GM21825 (cell line): ENCODE results near the gene CLEC11A.
"Not testable (repeated sequence)": the region's sequence is repeated elsewhere in the genome, so short reads cannot be mapped to it uniquely, and the experiment has no call there.

Experiments
- ATAC-seq: cut with Tn5 transposase; IDR thresholded peaks from one replicate; pipeline ENCODE4 v1.9.1; 2021; ENCODE audit warnings: mild to moderate bottlenecking, moderate library complexity; ENCODE audit not compliant: unreplicated experiment

The CLEC11A gene

DNA sequence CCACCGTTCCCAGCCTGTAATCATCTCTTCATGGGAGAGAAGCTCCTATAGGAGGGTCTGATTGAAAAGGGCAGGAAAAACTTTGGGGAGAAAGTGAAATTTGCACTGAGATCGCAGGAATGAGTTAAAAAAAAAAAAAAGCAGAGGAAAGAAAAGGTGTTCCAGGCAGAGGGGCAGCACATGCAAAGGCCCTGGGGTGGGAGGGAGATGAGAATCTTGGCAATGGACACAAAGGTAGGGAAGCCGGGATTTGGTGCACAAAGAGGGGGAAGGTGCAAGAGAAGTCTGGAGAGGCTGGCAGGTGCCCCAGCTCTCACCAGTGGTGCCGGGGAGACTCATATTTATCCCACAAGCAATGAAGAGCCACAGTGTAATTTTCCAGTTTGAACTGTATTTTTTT is 30.7 kb downstream of the CLEC11A start:
- ATAC-seq = no peak

DNA sequence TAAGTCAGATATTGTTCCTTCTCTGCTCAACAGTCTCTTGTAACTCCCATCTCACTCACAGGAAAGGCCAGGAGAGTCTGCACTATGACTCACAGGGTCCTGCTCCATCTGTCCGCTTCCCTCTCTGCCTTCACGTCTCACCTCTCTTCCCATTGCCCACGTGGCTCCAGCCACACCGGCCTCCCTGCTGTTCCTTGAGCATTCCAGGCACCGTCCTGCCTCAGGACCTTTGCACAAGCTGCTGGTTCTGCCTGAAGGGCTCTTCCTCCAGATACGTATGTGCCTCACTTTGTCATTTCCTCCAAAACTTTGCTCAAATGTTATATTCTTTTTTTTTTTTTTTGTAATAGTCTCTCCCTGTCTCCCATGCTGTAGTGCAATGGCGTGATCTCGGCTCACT is 33.1 kb downstream of the CLEC11A start:
- not testable (repeated sequence) for ATAC-seq

DNA sequence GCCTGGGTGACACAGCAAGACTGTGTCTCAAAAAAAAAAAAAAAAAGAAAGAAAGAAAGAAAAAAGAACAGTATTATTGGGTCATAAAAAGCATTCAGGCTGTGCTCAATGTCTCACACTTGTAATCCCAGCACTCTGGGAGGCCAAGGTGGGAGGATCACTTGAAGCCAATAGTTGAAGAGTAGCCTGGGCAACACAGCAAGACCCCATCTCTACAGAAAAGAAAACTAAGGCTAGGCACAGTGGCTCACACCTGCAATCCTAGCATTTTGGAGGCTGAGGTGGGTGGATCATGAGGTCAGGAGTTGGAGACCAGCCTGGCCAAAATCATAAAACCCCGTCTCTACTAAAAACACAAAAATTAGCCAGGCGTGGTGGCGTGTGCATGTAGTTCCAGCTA is 34.5 kb downstream of the CLEC11A start:
- ATAC-seq = not testable (repeated sequence)

DNA sequence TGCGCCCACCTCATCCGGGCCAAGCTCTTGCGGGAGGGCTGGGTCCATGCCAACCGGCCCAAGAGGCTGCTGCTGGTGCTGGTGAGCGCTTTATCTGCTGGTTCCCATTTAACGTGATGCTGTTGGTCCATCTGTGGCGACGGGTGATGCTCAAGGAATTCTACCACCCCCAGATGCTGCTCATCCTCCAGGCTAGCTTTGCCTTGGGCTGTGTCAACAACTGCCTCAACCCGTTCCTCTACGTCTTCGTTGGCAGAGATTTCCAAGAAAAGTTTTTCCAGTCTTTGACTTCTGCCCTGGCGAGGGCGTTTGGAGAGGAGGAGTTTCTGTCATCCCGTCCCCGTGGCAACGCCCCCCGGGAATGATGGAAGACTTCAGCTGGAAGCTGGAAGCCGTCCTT is 35.9 kb downstream of the CLEC11A start:
- not testable (repeated sequence) for ATAC-seq

DNA sequence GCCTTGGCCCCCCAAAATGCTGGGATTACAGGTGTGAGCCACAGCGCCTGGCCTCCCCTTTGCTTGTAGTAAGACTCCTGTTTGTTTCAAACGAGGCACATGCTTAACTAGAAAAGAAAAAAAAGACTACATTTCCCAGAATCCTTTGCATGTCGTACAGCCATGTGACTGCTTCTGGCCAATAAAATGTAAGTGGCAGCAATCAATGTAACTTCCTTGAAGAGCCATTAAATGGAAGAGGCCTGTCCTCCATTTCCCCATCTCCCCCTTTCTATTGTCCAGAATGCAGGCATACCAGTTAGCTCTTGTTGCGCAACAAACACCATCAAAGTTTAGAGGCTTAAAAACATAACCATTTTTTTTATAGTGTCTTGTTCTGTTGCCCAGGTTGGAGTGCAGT is 36.7 kb downstream of the CLEC11A start:
- ATAC-seq = no peak

DNA sequence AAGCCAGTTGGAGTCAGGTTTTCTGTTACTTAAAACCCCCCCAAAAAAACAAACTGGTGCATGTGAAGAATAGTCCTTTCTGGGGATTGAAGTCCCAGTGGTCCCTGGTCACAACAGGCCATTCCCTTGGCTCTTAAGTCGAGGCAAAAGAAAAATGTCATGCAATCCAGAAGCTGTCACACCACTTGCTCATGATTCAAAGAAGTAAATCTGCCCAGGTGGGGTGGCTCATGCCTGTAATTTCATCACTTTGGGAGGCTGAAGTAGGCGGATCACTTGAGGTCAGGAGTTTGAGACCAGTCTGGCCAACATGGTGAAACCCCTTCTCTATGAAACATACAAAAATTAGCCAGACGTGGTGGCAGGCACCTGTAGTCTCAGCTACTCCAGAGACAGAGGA is 38.3 kb downstream of the CLEC11A start:
- ATAC-seq = not testable (repeated sequence)

DNA sequence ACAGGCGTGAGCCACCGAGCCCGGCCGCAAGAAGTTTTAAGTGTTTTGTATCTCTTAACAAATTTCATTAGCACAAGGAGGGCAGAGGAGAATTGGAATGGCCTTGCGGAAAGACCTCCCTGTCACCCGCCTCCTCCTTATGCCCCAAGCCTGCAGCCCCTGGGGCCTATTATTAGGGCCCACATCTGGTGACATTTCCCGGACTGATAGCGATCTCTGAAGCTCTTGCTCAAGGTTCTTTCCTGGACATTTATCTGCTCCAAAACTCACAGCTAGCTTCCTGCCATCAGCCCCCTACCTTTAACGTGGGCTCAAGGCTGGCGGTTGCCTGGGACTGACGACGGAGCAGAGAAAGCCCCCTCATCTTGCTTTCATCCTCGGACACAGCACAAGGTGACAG is 40.4 kb downstream of the CLEC11A start:
- not testable (repeated sequence) for ATAC-seq

DNA sequence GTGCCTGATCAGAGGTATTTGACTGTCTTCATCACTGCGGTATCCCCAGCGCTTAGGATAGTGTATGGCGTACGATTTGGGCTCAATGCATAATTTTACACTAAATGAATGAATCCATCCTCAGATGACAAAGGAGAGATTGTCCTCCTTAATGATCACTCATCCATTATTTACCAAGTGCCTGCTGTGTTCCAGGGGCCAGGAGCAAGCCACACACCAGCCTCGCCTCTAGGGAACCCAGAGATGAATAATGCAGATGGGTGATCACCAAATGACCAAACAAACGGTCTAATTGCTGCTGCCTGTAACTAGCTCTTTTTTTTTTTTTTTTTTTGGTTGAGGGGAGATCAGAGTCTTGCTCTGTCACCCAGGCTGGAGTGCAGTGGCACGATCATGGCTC is 41.2 kb downstream of the CLEC11A start:
- ATAC-seq = no peak

DNA sequence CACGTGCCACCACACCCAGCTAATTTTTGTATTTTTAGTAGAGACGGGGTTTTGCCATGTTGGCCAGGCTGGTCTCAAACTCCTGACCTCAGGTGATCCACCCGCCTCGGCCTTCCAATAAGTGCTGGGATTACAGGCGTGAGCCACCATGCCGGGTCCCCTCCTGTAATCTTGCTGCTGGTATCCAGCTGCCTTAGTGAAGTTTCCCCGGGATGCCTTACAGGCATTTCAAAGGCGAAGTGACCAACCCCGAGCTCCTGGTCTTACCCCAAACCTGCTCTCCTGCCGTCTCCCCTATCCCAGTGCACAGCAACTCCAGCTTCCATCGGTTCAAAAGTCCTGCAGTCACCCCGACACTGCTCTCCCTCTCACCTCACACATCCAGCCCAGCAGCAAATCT is 43.6 kb downstream of the CLEC11A start:
- ATAC-seq = not testable (repeated sequence)

DNA sequence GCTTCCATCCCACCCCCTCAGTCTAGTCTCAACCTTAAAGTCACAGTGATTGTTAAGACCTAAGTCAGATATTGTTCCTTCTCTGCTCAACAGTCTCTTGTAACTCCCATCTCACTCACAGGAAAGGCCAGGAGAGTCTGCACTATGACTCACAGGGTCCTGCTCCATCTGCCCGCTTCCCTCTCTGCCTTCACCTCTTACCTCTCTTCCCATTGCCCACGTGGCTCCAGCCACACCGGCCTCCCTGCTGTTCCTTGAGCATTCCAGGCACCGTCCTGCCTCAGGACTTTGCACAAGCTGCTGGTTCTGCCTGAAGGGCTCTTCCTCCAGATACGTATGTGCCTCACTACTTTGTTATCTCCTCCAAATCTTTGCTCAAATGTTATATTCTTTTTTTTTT is 44.1 kb downstream of the CLEC11A start:
- ATAC-seq = not testable (repeated sequence)

DNA sequence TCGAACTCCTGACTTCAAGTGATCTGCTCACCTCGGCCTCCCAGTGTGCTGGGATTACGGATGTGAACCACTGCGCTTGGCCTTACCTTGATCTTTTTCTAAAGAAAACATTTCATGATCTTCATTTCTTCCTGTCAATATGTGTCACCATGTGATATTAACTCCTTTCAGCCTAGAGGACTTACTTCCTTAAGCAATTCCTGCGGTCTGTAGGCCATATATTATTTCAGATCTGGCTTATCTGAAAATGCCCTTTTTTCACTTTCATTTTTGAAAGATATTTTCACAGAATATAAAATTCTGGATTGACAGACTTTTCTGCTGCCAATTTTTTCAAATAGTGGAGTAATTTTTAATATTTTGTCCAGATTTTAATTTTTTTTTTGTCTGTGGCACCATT is 45.1 kb downstream of the CLEC11A start:
- no peak for ATAC-seq

DNA sequence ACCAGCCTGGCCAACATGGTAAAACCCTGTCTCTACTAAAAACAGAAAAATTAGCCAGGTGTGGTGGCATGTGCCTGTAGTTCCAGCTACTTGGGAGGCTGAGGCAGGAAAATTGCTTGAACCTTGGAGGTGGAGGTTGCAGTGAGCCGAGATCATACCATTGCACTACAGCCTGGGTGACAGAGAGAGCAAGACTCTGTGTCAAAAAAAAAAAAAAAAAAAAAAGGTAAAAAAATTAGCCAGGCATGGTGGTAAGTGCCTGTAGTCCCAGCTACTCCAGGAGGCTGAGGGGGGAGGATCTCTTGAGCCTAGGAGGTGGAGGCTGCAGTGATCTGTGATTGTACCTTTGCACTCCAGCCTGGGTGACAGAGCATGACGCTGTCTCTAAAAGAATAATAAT is 47.0 kb downstream of the CLEC11A start, which contains the start of gene GPR32:
GPR32 (plus strand) TSS at position 301 of the 400 bp plus-strand sequence. CDS start 137 bp downstream, outside the sequence.
- ATAC-seq = not testable (repeated sequence)

DNA sequence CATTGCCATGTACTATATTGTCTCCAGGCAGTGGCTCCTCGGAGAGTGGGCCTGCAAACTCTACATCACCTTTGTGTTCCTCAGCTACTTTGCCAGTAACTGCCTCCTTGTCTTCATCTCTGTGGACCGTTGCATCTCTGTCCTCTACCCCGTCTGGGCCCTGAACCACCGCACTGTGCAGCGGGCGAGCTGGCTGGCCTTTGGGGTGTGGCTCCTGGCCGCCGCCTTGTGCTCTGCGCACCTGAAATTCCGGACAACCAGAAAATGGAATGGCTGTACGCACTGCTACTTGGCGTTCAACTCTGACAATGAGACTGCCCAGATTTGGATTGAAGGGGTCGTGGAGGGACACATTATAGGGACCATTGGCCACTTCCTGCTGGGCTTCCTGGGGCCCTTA is 47.7 kb downstream of the CLEC11A start:
- no peak for ATAC-seq

DNA sequence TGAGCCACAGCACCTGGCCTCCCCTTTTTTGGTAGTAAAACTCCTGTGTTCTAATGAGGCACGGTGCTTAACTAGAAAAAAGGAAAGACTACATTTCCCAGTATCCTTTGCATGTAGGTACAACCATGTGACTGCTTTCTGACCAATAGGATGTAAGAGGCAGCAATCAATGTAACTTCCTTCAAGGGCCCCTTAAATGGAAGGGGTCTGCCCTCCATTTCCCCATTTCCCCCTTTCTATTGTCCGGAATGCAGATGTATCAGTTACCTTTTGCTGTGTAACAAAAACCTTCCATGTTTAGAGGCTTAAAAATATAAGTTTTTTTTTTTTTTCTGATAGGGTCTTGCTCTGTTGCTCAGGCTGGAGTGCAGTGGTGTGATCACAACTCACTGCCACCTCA is 49.3 kb downstream of the CLEC11A start:
- ATAC-seq = no peak

DNA sequence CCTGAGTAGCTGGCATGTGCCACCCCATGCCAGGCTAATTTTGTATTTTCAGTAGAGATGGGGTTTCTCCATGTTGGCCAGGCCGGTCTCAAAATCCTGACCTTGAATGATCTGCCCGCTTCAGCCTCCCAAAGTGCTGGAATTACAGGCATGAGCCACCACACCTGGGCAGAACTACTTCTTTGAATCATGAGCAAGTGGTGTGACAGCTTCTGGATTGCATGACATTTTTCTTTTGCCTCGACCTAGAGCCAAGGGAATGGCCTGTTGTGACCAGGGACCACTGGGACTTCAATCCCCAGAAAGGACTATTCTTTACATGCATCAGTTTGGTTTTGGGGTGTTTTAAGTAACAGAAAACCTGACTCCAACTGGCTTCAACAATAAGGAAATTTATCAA is 49.7 kb downstream of the CLEC11A start:
- not testable (repeated sequence) for ATAC-seq

DNA sequence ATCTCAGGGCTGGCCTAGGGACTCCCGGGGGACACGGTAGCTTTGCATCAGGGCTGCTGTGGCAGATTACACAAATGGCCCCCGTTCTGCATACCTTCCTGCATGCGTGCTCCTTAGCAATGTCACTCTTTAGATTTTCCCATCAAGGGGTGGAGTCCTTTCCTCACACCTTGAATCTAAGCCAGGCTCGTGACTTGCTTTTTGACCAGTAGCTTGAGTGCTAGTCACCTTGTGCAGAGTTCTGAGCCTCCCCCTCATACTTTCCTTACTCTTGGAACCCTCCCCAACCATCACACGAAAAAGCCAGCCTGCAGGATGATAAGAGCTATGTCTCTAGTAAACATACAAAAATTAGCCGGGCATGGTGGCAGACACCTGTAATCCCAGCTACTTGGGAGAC is 50.3 kb downstream of the CLEC11A start:
- ATAC-seq = not testable (repeated sequence)
